ENCODE results near the gene POU2F1. TPM values are rescaled to one million over a fixed set of nuclear protein-coding genes. Genes with fewer than 3 reads are reported as not detected.

Gene POU2F1
- total and polyA plus RNA-seq, 2 donors (not counting 1 experiment from before 2014, with no cell fraction given) = 5.2 to 48.8 TPM

- Histone ChIP-seq H3K9ac (ENCODE audit: low read length) (peak overlapping the region; percentile 67), H4K20me1 (ENCODE audit: control insufficient read depth, insufficient read depth, low read length, poor library complexity, severe bottlenecking) (no peaks in the 10 kb centered on the region), H3K9me3 (ENCODE audit: control extremely low read depth in 1 of 3, control insufficient read depth in 2 of 3, insufficient read depth in 1 of 3, low read length in 2 of 3) (peaks cover 0 to 14% (median 5%) of the 10 kb centered on the region in 3 donors), H2AFZ (ENCODE audit: insufficient read depth, low read depth, low read length, poor library complexity, severe bottlenecking) (no peak overlapping the region), H3K27me3 (replicated peaks in 1 of 4; ENCODE audit: control extremely low read depth in 1 of 4, control insufficient read depth in 3 of 4, insufficient read depth in 4 of 4, low read length in 3 of 4) (no peaks in the 10 kb centered on the region), H3K4me2 (replicated peaks; ENCODE audit: low read depth, low read length, poor library complexity, severe bottlenecking) (peak overlapping the region; percentile 85), H3K27ac (ENCODE audit: low read length in 2 of 2) (peak overlapping the region; percentile 85 to 86), H3K79me2 (ENCODE audit: control insufficient read depth, insufficient read depth, low read length) (peaks cover 48% of the 10 kb centered on the region), H3K4me3 (ENCODE audit: control extremely low read depth in 1 of 5, extremely low read depth in 1 of 5, insufficient read depth in 1 of 5, low read depth in 2 of 5, low read length in 4 of 5) (peak overlapping the region in 3 of 5 experiments; percentile 13 to 67 (median 15)), H3K36me3 (replicated peaks in 1 of 2; ENCODE audit: control extremely low read depth in 1 of 2, control insufficient read depth in 1 of 2, extremely low read depth in 1 of 2, insufficient read depth in 2 of 2, low read length in 1 of 2) (peaks cover 0 to 4% of the 10 kb centered on the region in 2 experiments), H3K4me1 (ENCODE audit: control insufficient read depth in 2 of 2, insufficient read depth in 2 of 2, low read length in 2 of 2) (peaks cover 36 to 54% of the 10 kb centered on the region in 2 donors)
- TF ChIP-seq CTCF (IDR thresholded peaks at IDR 0.05) (no peak), EZH2 (IDR thresholded peaks at IDR 0.05; ENCODE audit: borderline replicate concordance, insufficient read depth, low read depth, low read length, poor library complexity, severe bottlenecking) (no peak)
- intact Hi-C loops (cut with micrococcal nuclease) = no loop called here
- ChIA-PET CTCF (interaction anchor here (1.0 to 3.5 kb wide), 4 partner anchors 11 to 62 kb away, joined by 3 to 23 read pairs (median 4); no protein-coding TSS in a partner anchor), POLR2A (no interaction called here)
- Mint-ChIP-seq H3K9me3 (ENCODE audit: insufficient read depth) (peaks cover 4% of the 10 kb centered on the region), H3K4me1 (peaks cover 65% of the 10 kb centered on the region), H3K4me3 (peak overlapping the region; percentile 86), H3K27me3 (no peaks in the 10 kb centered on the region), H3K27ac (peak overlapping the region; percentile 95)
- no peak for ATAC-seq (ENCODE audit: low read depth)
- no CpG with 5 or more reads among the region's 1 CpG for WGBS (ENCODE audit: insufficient coverage)
- no peak for DNase-seq
Observed at GRCh38 chr1:167330601-167331293, 110.1 kb downstream of the POU2F1 start.

GRCh38 chr1:167331650-167332049 is 111.0 kb downstream of the POU2F1 start:
- Histone ChIP-seq H3K9me3 (ENCODE audit: control extremely low read depth in 1 of 3, control insufficient read depth in 2 of 3, insufficient read depth in 1 of 3, low read length in 2 of 3) (peaks cover 0 to 6% (median 1%) of the 10 kb centered on the region in 3 donors), H4K20me1 (ENCODE audit: control insufficient read depth, insufficient read depth, low read length, poor library complexity, severe bottlenecking) (no peaks in the 10 kb centered on the region), H3K9ac (ENCODE audit: low read length) (peak overlapping the region; percentile 67), H3K27ac (ENCODE audit: low read length in 2 of 2) (peak overlapping the region; percentile 85 to 86), H3K4me1 (ENCODE audit: control insufficient read depth in 2 of 2, insufficient read depth in 2 of 2, low read length in 2 of 2) (peaks cover 36 to 54% of the 10 kb centered on the region in 2 donors), H3K36me3 (replicated peaks in 1 of 2; ENCODE audit: control extremely low read depth in 1 of 2, control insufficient read depth in 1 of 2, extremely low read depth in 1 of 2, insufficient read depth in 2 of 2, low read length in 1 of 2) (peaks cover 0 to 4% of the 10 kb centered on the region in 2 experiments), H3K79me2 (ENCODE audit: control insufficient read depth, insufficient read depth, low read length) (peaks cover 47% of the 10 kb centered on the region), H3K4me2 (replicated peaks; ENCODE audit: low read depth, low read length, poor library complexity, severe bottlenecking) (peak overlapping the region; percentile 85), H2AFZ (ENCODE audit: insufficient read depth, low read depth, low read length, poor library complexity, severe bottlenecking) (no peak overlapping the region), H3K4me3 (ENCODE audit: control extremely low read depth in 1 of 5, extremely low read depth in 1 of 5, insufficient read depth in 1 of 5, low read depth in 2 of 5, low read length in 4 of 5) (peak overlapping the region in 3 of 5 experiments; percentile 13 to 67 (median 21)), H3K27me3 (replicated peaks in 1 of 4; ENCODE audit: control extremely low read depth in 1 of 4, control insufficient read depth in 3 of 4, insufficient read depth in 4 of 4, low read length in 3 of 4) (no peaks in the 10 kb centered on the region)
- ATAC-seq (ENCODE audit: low read depth) (no peak), DNase-seq (no peak)
- POLR2A ChIA-PET = no interaction called here
- Mint-ChIP-seq H3K4me1 (peaks cover 65% of the 10 kb centered on the region), H3K27me3 (no peaks in the 10 kb centered on the region), H3K4me3 (peak overlapping the region; percentile 85), H3K27ac (peak overlapping the region; percentile 91), H3K9me3 (ENCODE audit: insufficient read depth) (no peaks in the 10 kb centered on the region)
- intact Hi-C loops (cut with micrococcal nuclease) = no loop called here
- no CpG with 5 or more reads among the region's 2 CpGs for WGBS (ENCODE audit: insufficient coverage)
- TF ChIP-seq CTCF (IDR thresholded peaks at IDR 0.05) (no peak), EZH2 (IDR thresholded peaks at IDR 0.05; ENCODE audit: borderline replicate concordance, insufficient read depth, low read depth, low read length, poor library complexity, severe bottlenecking) (no peak)
- CTCF ChIA-PET = interaction anchor here (0.6 to 3.5 kb wide), 3 partner anchors 11 to 63 kb away, joined by 3 to 23 read pairs (median 5); no protein-coding TSS in a partner anchor
